Naive thymus-derived CD4-positive, alpha-beta T cell (primary cell): ENCODE data around the gene NPAS3. TPM values are rescaled to one million over a fixed set of nuclear protein-coding genes. Genes with fewer than 3 reads are reported as not detected.

ENCODE experiments used
- ATAC-seq: fragments of 150-1000 bp; cut with Tn5 transposase; 2 replicates; pipeline ENCODE4 v1.10.0; 2021; ENCODE audit warnings: mild to moderate bottlenecking, moderate library complexity
- CTCF ChIA-PET: fragments of 350-600 bp; sonication (Branson Sonifier 250); formaldehyde crosslinking; loops from one replicate; lab custom pipeline; 2021; ENCODE audit warnings: antibody characterized with exemption; lab: Charles Lee
- POLR2A ChIA-PET: fragments of 350-600 bp; sonication (Branson Sonifier 250); formaldehyde crosslinking; loops from one replicate; lab custom pipeline; 2021; ENCODE audit warnings: antibody characterized with exemption, inconsistent platforms; lab: Charles Lee
- DNase-seq, 9 donors: peaks; one replicate each; pipeline versions ENCODE4 v3.0.0 to v3.0.0-alpha.2; 2020 to 2022; ENCODE audit warnings: mixed read lengths in 1 of 9
- H3K27ac ChIP-seq: one replicate; pipeline ENCODE4 v1.7.0; 2013; ENCODE audit warnings: mild to moderate bottlenecking, low read depth, low read length, moderate library complexity
- H3K27me3 ChIP-seq, 2 donors: one replicate each; pipeline ENCODE4 v1.7.0; 2013; ENCODE audit warnings: low read length in 2 of 2, mild to moderate bottlenecking in 2 of 2, moderate library complexity in 2 of 2; ENCODE audit not compliant: control insufficient read depth in 2 of 2, insufficient read depth in 2 of 2
- H3K36me3 ChIP-seq, 3 experiments: 1 replicate in 2 of 3; 2 replicates in 1 of 3; pipeline ENCODE4 v1.7.0; 2013; ENCODE audit warnings: low read length in 3 of 3, mild to moderate bottlenecking in 3 of 3, moderate library complexity in 1 of 3; ENCODE audit not compliant: insufficient read depth in 3 of 3, control insufficient read depth in 2 of 3
- H3K4me1 ChIP-seq, 2 donors: one replicate each; pipeline ENCODE4 v1.7.0; 2013; ENCODE audit warnings: low read length in 2 of 2, mild to moderate bottlenecking in 2 of 2, moderate library complexity in 1 of 2; ENCODE audit not compliant: control insufficient read depth in 2 of 2, insufficient read depth in 2 of 2
- H3K4me3 ChIP-seq: 2 replicates; pipeline ENCODE4 v1.7.0; 2013; ENCODE audit warnings: mild to moderate bottlenecking, low read length
- H3K9me3 ChIP-seq, 3 experiments: 1 replicate in 2 of 3; 2 replicates in 1 of 3; pipeline ENCODE4 v1.7.0; 2013; ENCODE audit warnings: low read length in 3 of 3; ENCODE audit not compliant: control insufficient read depth in 2 of 3
- H3K27ac Mint-ChIP-seq, 9 donors: one replicate each; pipeline ENCODE4 v1.8.0; 2020 to 2022; ENCODE audit warnings: mixed read lengths in 9 of 9, mild to moderate bottlenecking in 8 of 9, moderate library complexity in 5 of 9, inconsistent platforms in 2 of 9
- H3K27me3 Mint-ChIP-seq, 5 donors: one replicate each; pipeline ENCODE4 v1.8.0; 2021 to 2022; ENCODE audit warnings: mixed read lengths in 5 of 5, mild to moderate bottlenecking in 1 of 5
- H3K36me3 Mint-ChIP-seq, 5 donors: one replicate each; pipeline ENCODE4 v1.8.0; 2020 to 2022; ENCODE audit warnings: mixed read lengths in 5 of 5, mild to moderate bottlenecking in 3 of 5, inconsistent platforms in 1 of 5
- H3K4me1 Mint-ChIP-seq, 7 donors: one replicate each; pipeline ENCODE4 v1.8.0; 2020 to 2022; ENCODE audit warnings: mixed read lengths in 7 of 7, mild to moderate bottlenecking in 3 of 7, inconsistent platforms in 1 of 7
- H3K4me3 Mint-ChIP-seq, 10 donors: one replicate each; pipeline ENCODE4 v1.8.0; 2020 to 2022; ENCODE audit warnings: mild to moderate bottlenecking in 10 of 10, mixed read lengths in 10 of 10, moderate library complexity in 6 of 10, inconsistent platforms in 2 of 10
- H3K9me3 Mint-ChIP-seq, 11 donors: one replicate each; pipeline ENCODE4 v1.8.0; 2020 to 2022; ENCODE audit warnings: mixed read lengths in 11 of 11, mild to moderate bottlenecking in 4 of 11, inconsistent platforms in 1 of 11, moderate library complexity in 1 of 11
- intact Hi-C, 2 donors: fragments of 100-400 bp; cut with micrococcal nuclease; formaldehyde crosslinking; loops; one replicate each; pipeline ENCODE4 v1.15.1; 2023
- polyA plus RNA-seq, 2 donors: library from polyadenylated mRNA; unstranded; fragments of 300-500 nt; fragmentation: Illumina TruSeq; gene quantifications; one replicate each; pipeline ENCODE4 v1.2.3, GENCODE V29; 2021
- total RNA-seq, 6 experiments: library from RNA in 5 of 6; stranded (reverse) in 5 of 6; gene quantifications; 1 replicate in 5 of 6; 2 replicates in 1 of 6; pipeline ENCODE4 v1.2.3 and lab custom pipeline; 2021 to 2026

NPAS3 gene
- total and polyA plus RNA-seq, 7 experiments from 2014 or later: not detected

DNA sequence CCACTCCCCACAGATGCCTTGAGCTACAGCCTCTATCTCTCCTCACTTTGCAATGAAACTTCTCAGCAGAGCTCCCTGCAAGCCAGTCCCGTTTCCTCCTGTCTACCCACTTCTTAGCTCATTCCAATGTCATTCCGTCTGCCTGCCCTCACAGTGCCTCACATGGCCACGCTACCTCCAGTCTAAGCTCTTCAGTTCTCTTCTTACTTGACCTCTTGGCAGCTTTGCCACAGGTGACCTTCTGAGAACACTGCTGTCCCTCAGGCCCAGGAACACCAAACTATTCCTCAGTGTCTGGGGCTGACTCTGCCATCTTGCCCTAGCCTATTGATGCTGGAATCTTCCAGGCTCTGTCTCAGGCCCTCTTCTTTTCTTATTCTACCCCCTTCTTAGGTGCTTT lies 902.1 kb downstream of the NPAS3 start:
- no peaks in the 10 kb centered on the region for H3K27me3 ChIP-seq
- no peaks in the 10 kb centered on the region for H3K36me3 ChIP-seq
- H3K27ac ChIP-seq: no peak overlapping the region
- Mint-ChIP-seq H3K4me3 (no peak overlapping the region), H3K9me3 (no peaks in the 10 kb centered on the region), H3K27ac (no peak overlapping the region), H3K36me3 (peaks cover 0 to 2% (median 0%) of the 10 kb centered on the region in 5 donors), H3K4me1 (peaks cover 0 to 36% (median 0%) of the 10 kb centered on the region in 7 donors), H3K27me3 (peaks cover 0 to 9% (median 0%) of the 10 kb centered on the region in 5 donors)
- DNase-seq (no peak), ATAC-seq (no peak)
- CTCF ChIA-PET: no interaction called here
- intact Hi-C loops: no loop called here
- no peaks in the 10 kb centered on the region for H3K4me1 ChIP-seq
- POLR2A ChIA-PET: no interaction called here
- H3K4me3 ChIP-seq: no peak overlapping the region
- no peaks in the 10 kb centered on the region for H3K9me3 ChIP-seq

DNA sequence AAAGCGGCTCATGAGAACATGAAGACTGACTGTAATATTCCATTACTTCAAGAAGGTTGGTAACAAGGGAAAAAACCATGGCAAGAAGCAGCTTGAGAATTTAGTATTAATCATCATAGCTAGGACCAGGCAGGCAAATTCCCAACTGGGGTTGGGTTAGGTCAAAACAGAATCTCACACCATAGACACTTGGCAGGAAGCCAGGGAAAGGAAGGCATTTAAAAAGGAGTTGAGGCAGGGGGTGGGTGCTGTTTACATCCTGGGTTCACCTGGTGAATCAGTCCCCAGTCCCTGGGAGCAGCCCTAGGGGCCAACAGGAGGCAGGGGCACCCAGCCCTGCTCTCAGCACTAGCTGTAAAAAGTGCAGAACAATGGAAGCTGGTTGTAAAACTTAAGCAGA lies 903.6 kb downstream of the NPAS3 start:
- no peak for ATAC-seq

DNA sequence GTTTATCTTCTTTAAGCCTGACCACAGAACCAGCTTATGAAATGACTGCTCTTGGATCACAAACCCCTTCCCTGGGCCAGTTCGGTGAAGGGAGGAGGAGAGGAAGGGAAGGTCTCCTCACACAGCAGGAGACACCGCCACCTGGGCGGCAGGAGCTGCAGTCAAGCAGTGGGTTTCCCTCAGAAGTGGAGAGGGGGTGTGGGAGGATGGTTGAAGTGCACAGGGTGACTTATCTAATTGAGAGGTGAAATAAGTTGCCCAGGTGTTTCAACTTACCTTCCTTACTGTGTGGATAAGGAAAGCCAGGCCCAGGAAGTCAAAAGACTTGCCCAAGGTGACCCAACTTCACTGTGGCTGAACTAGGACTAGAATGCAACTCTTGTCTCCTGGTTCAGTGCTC lies 905.4 kb downstream of the NPAS3 start:
- ChIA-PET POLR2A (no interaction called here), CTCF (no interaction called here)
- no peak overlapping the region for H3K27ac ChIP-seq
- H3K36me3 ChIP-seq: no peaks in the 10 kb centered on the region
- H3K9me3 ChIP-seq: no peaks in the 10 kb centered on the region
- Mint-ChIP-seq H3K27me3 (peaks cover 0 to 18% (median 0%) of the 10 kb centered on the region in 5 donors), H3K4me3 (no peak overlapping the region), H3K9me3 (peaks cover 0 to 4% (median 0%) of the 10 kb centered on the region in 11 donors), H3K27ac (no peak overlapping the region), H3K36me3 (peaks cover 0 to 9% (median 0%) of the 10 kb centered on the region in 5 donors), H3K4me1 (peaks cover 0 to 23% (median 0%) of the 10 kb centered on the region in 7 donors)
- H3K27me3 ChIP-seq: no peaks in the 10 kb centered on the region
- no peak for ATAC-seq
- intact Hi-C loops: no loop called here
- H3K4me1 ChIP-seq: no peaks in the 10 kb centered on the region
- H3K4me3 ChIP-seq: no peak overlapping the region
- no peak for DNase-seq

More for the DNA sequence above, 903.6 kb downstream of the NPAS3 start:
- POLR2A ChIA-PET: no interaction called here
- Histone ChIP-seq H3K27me3 (no peaks in the 10 kb centered on the region), H3K36me3 (no peaks in the 10 kb centered on the region), H3K9me3 (no peaks in the 10 kb centered on the region), H3K27ac (no peak overlapping the region), H3K4me3 (no peak overlapping the region), H3K4me1 (no peaks in the 10 kb centered on the region)
- Mint-ChIP-seq H3K4me3 (no peak overlapping the region), H3K27ac (no peak overlapping the region), H3K36me3 (peaks cover 0 to 9% (median 0%) of the 10 kb centered on the region in 5 donors), H3K9me3 (peaks cover 0 to 4% (median 0%) of the 10 kb centered on the region in 11 donors), H3K27me3 (peaks cover 0 to 15% (median 0%) of the 10 kb centered on the region in 5 donors), H3K4me1 (peaks cover 0 to 28% (median 0%) of the 10 kb centered on the region in 7 donors)
- intact Hi-C loops: no loop called here
- CTCF ChIA-PET: interaction anchor here (0.6 kb wide), 1 partner anchor 254 kb away, joined by 7 read pairs; no protein-coding TSS in a partner anchor
- DNase-seq: no peak

DNA sequence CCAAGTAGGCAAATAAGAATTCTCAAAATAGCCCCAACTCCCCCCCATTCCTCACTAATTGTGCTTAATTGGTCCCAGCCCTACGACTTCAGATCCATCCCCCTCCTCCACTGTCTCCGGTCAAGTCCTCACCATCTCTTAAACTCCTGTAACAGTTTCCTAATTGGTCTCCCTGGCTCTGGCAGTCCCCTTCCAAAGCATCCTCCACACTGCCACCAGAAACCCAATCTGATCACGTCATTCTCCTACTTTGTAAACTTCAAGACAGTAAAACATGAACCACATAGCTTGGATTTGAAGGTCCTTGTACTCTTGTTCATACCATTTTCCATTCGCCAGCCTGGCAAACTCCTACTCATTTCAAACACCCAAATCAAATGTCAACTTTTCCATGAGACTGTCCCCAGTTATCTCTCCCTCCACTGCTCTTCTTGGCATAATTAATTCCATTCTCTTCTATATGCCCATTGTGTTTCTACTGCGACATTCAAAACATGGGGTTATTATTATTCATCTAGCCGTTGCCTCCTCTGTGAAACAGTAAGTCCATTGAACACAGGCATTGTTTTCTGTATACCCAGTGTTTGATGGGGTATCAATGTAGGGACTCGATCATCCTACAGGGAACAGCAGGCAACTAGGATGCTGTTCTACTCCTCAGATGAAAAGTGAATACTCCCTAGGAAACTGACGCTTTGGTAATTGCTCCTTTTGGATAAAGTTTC lies 907.6 kb downstream of the NPAS3 start:
- Mint-ChIP-seq H3K36me3 (peaks cover 0 to 9% (median 0%) of the 10 kb centered on the region in 5 donors), H3K4me1 (peaks cover 0 to 17% (median 0%) of the 10 kb centered on the region in 7 donors), H3K27ac (no peak overlapping the region), H3K9me3 (peaks cover 0 to 4% (median 0%) of the 10 kb centered on the region in 11 donors), H3K4me3 (no peak overlapping the region), H3K27me3 (peaks cover 0 to 24% (median 3%) of the 10 kb centered on the region in 5 donors)
- Histone ChIP-seq H3K4me1 (no peaks in the 10 kb centered on the region), H3K9me3 (no peaks in the 10 kb centered on the region), H3K27me3 (no peaks in the 10 kb centered on the region), H3K27ac (no peak overlapping the region), H3K4me3 (no peak overlapping the region), H3K36me3 (no peaks in the 10 kb centered on the region)
- POLR2A ChIA-PET: no interaction called here
- no peak for ATAC-seq
- CTCF ChIA-PET: interaction anchor here (0.6 kb wide), 1 partner anchor 28 kb away, joined by 3 read pairs; no protein-coding TSS in a partner anchor
- DNase-seq: no peak
- intact Hi-C loops: no loop called here

DNA sequence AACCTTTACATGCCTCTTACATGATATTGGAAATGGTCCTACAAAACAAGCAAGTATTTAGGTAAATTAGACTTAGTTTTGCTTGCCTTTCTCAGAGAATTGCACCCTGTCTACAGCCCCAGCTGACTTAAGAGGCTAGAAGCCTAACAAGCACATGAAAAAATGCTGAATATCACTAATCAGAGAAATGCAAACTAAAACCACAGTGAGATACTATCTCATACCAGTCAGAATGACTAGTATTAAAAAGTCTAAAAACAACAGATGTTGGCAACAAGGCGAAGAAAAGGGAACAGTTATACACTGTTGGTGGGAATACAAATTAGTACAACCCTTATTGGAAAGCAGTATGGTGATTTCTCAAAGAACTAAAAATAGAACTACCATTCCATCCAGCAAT lies 908.4 kb downstream of the NPAS3 start:
- CTCF ChIA-PET: interaction anchor here (0.6 kb wide), 1 partner anchor 29 kb away, joined by 3 read pairs; no protein-coding TSS in a partner anchor
- Mint-ChIP-seq H3K9me3 (peaks cover 0 to 4% (median 0%) of the 10 kb centered on the region in 11 donors), H3K27ac (no peak overlapping the region), H3K4me3 (no peak overlapping the region), H3K27me3 (peaks cover 0 to 32% (median 4%) of the 10 kb centered on the region in 5 donors), H3K4me1 (peaks cover 0 to 17% (median 0%) of the 10 kb centered on the region in 7 donors), H3K36me3 (peaks cover 0 to 9% (median 0%) of the 10 kb centered on the region in 5 donors)
- intact Hi-C loops: no loop called here
- POLR2A ChIA-PET: no interaction called here
- no peak for ATAC-seq
- no peaks in the 10 kb centered on the region for H3K9me3 ChIP-seq
- no peaks in the 10 kb centered on the region for H3K4me1 ChIP-seq
- H3K36me3 ChIP-seq: no peaks in the 10 kb centered on the region
- no peaks in the 10 kb centered on the region for H3K27me3 ChIP-seq
- H3K27ac ChIP-seq: no peak overlapping the region
- no peak overlapping the region for H3K4me3 ChIP-seq
- DNase-seq: no peak

DNA sequence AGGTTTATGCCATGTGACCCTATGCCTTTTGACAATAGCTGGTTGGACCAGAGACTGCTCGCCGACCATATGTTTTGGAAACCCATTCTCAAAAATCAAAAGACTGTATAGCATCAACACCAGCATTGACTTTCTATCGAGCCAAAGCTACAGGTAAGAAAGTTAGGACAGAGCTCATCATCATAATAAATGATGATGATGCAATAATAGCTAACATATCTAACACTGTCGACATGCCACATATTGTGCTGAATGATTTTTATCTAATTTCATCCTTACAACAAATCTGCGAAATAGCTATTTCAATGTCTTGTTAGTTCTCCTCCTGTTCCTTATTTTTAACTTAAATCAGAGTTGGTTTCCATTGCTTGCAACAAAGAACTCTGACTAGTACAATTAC lies 909.3 kb downstream of the NPAS3 start:
- no peak overlapping the region for H3K27ac Mint-ChIP-seq
- H3K9me3 ChIP-seq: no peaks in the 10 kb centered on the region
- POLR2A ChIA-PET: no interaction called here
- no peak overlapping the region for H3K4me3 Mint-ChIP-seq
- H3K27ac ChIP-seq: no peak overlapping the region
- peaks cover 0 to 17% (median 0%) of the 10 kb centered on the region in 7 donors for H3K4me1 Mint-ChIP-seq
- H3K4me3 ChIP-seq: no peak overlapping the region
- intact Hi-C loops: no loop called here
- DNase-seq (no peak), ATAC-seq (no peak)
- H3K9me3 Mint-ChIP-seq: peaks cover 0 to 4% (median 0%) of the 10 kb centered on the region in 11 donors
- H3K36me3 Mint-ChIP-seq: peaks cover 0 to 9% (median 0%) of the 10 kb centered on the region in 5 donors
- H3K36me3 ChIP-seq: no peaks in the 10 kb centered on the region
- CTCF ChIA-PET: interaction anchor here (1.0 kb wide), 1 partner anchor 380 kb away, joined by 5 read pairs; no protein-coding TSS in a partner anchor
- H3K27me3 Mint-ChIP-seq: peaks cover 0 to 39% (median 4%) of the 10 kb centered on the region in 5 donors
- no peaks in the 10 kb centered on the region for H3K27me3 ChIP-seq
- no peaks in the 10 kb centered on the region for H3K4me1 ChIP-seq
